Endodermal cell (in vitro differentiated cells): ENCODE data around the gene ADORA3. TPM values are rescaled to one million over a fixed set of nuclear protein-coding genes. Genes with fewer than 3 reads are reported as not detected.
"Not testable (repeated sequence)": the region's sequence is repeated elsewhere in the genome, so short reads cannot be mapped to it uniquely, and the experiment has no call there.

Experiments
- DNase-seq: peaks from one replicate; pipeline ENCODE4 v3.0.0-alpha.2; 2017
- H3K27ac ChIP-seq: 2 replicates; pipeline ENCODE4 v1.5.1; 2013; ENCODE audit warnings: mild to moderate bottlenecking, low read depth, low read length, moderate library complexity
- H3K27me3 ChIP-seq: 2 replicates; pipeline ENCODE4 v1.6.1; 2013; ENCODE audit warnings: mild to moderate bottlenecking, low read length, moderate library complexity; ENCODE audit not compliant: insufficient read depth, control insufficient read depth, poor library complexity, severe bottlenecking
- H3K36me3 ChIP-seq: 2 replicates; pipeline ENCODE4 v1.7.0; 2013; ENCODE audit warnings: mild to moderate bottlenecking, low read length, moderate library complexity; ENCODE audit not compliant: control insufficient read depth, insufficient read depth
- H3K4me1 ChIP-seq: one replicate; pipeline ENCODE4 v1.7.0; 2013; ENCODE audit warnings: low read length; ENCODE audit not compliant: control insufficient read depth, insufficient read depth
- H3K4me3 ChIP-seq: 2 replicates; pipeline ENCODE4 v1.5.1; 2013; ENCODE audit warnings: mild to moderate bottlenecking, low read length, moderate library complexity
- H3K9ac ChIP-seq: 2 replicates; pipeline ENCODE4 v1.6.1; 2013; ENCODE audit warnings: mild to moderate bottlenecking, low read length, moderate library complexity; ENCODE audit not compliant: poor library complexity, severe bottlenecking; ENCODE audit errors: extremely low read depth
- H3K9me3 ChIP-seq: 2 replicates; pipeline ENCODE4 v1.6.1; 2013; ENCODE audit warnings: mild to moderate bottlenecking, low read length, moderate library complexity; ENCODE audit not compliant: control insufficient read depth
- H3K27ac Mint-ChIP-seq: 2 replicates; pipeline ENCODE4 v1.8.0; 2020; ENCODE audit warnings: mixed read lengths
- H3K27me3 Mint-ChIP-seq: 2 replicates; pipeline ENCODE4 v1.8.0; 2021; ENCODE audit warnings: mild to moderate bottlenecking, mixed read lengths; ENCODE audit not compliant: insufficient read depth
- H3K36me3 Mint-ChIP-seq: 2 replicates; pipeline ENCODE4 v1.8.0; 2020; ENCODE audit warnings: low read depth, mixed read lengths
- H3K4me1 Mint-ChIP-seq: 2 replicates; pipeline ENCODE4 v1.8.0; 2020; ENCODE audit warnings: mixed read lengths
- H3K4me3 Mint-ChIP-seq: 2 replicates; pipeline ENCODE4 v1.8.0; 2020; ENCODE audit warnings: mild to moderate bottlenecking, moderate library complexity, mixed read lengths
- H3K9me3 Mint-ChIP-seq: 2 replicates; pipeline ENCODE4 v1.8.0; 2020; ENCODE audit warnings: mild to moderate bottlenecking, mixed read lengths
- CTCF ChIP-seq: fragments of 200-600 bp; sonication (generic); conservative IDR thresholded peaks from 2 replicates; pipeline ENCODE4 v1.5.0; 2021; ENCODE audit warnings: antibody characterized with exemption, mild to moderate bottlenecking
- WGBS, 2 experiments: methylation state at CpG; one replicate each; pipeline versions ENCODE4 v1.1.5 to v1.1.7; 2013; ENCODE audit warnings: missing lambda C conversion rate in 2 of 2, mixed read lengths in 1 of 2; ENCODE audit not compliant: insufficient coverage in 1 of 2, insufficient read length in 1 of 2; 5-methylcytosine and 5-hydroxymethylcytosine counted together
- total RNA-seq, 2 donors: library from RNA; stranded (reverse); fragmentation: NEBNext Ultra II Directional in 1 of 2; extraction: Animal tissue kit (Norgen Biotek cat#: 25700) in 1 of 2; gene quantifications; 2 replicates in 1 of 2; 3 replicates in 1 of 2; pipeline ENCODE4 v1.2.1, GENCODE V29; 2021

The ADORA3 gene
- total RNA-seq, 2 donors from 2014 or later, result not detected

GRCh38 chr1:111551623-111552411 is 48.4 kb upstream of the ADORA3 start:
- Histone ChIP-seq H3K9me3 (no peaks in the 10 kb centered on the region), H3K27ac (no peak overlapping the region), H3K4me3 (no peak overlapping the region), H3K4me1 (no peaks in the 10 kb centered on the region), H3K36me3 (no peaks in the 10 kb centered on the region), H3K27me3 (no peaks in the 10 kb centered on the region), H3K9ac (no peak overlapping the region)
- Mint-ChIP-seq H3K27ac (no peak overlapping the region), H3K4me1 (peaks cover 9% of the 10 kb centered on the region), H3K9me3 (no peaks in the 10 kb centered on the region), H3K27me3 (peaks cover 3% of the 10 kb centered on the region), H3K36me3 (no peaks in the 10 kb centered on the region), H3K4me3 (no peak overlapping the region)
- no peak for DNase-seq
- WGBS, 2 experiments, result 85 to 87% methylated on average over 6 to 8 of the region's 8 CpGs
- no peak for TF ChIP-seq CTCF

GRCh38 chr1:111547786-111548185 is 44.4 kb upstream of the ADORA3 start:
- not testable (repeated sequence) for H3K4me3 ChIP-seq, H3K27me3 Mint-ChIP-seq, H3K27me3 ChIP-seq, H3K4me1 Mint-ChIP-seq, H3K9me3 Mint-ChIP-seq, H3K27ac Mint-ChIP-seq, H3K36me3 Mint-ChIP-seq, H3K9me3 ChIP-seq, H3K36me3 ChIP-seq, H3K9ac ChIP-seq, H3K27ac ChIP-seq, H3K4me3 Mint-ChIP-seq, DNase-seq, H3K4me1 ChIP-seq
- WGBS, 2 experiments, result 76 to 80% methylated on average over 1 of the region's 1 CpG

- Mint-ChIP-seq H3K4me3 (no peak overlapping the region), H3K9me3 (no peaks in the 10 kb centered on the region), H3K36me3 (no peaks in the 10 kb centered on the region), H3K4me1 (peaks cover 10% of the 10 kb centered on the region), H3K27me3 (peaks cover 10% of the 10 kb centered on the region), H3K27ac (no peak overlapping the region)
- 71 to 73% methylated on average over 11 to 14 of the region's 14 CpGs for WGBS, 2 experiments
- TF ChIP-seq CTCF, result no peak
- Histone ChIP-seq H3K4me1 (no peaks in the 10 kb centered on the region), H3K36me3 (no peaks in the 10 kb centered on the region), H3K27ac (no peak overlapping the region), H3K9ac (no peak overlapping the region), H3K4me3 (no peak overlapping the region), H3K9me3 (no peaks in the 10 kb centered on the region), H3K27me3 (no peaks in the 10 kb centered on the region)
- DNase-seq, result peak; percentile 62
Observed at GRCh38 chr1:111542187-111542586, 38.8 kb upstream of the ADORA3 start.
